ENCODE measurements around the gene PSME3.

The PSME3 gene

DNA sequence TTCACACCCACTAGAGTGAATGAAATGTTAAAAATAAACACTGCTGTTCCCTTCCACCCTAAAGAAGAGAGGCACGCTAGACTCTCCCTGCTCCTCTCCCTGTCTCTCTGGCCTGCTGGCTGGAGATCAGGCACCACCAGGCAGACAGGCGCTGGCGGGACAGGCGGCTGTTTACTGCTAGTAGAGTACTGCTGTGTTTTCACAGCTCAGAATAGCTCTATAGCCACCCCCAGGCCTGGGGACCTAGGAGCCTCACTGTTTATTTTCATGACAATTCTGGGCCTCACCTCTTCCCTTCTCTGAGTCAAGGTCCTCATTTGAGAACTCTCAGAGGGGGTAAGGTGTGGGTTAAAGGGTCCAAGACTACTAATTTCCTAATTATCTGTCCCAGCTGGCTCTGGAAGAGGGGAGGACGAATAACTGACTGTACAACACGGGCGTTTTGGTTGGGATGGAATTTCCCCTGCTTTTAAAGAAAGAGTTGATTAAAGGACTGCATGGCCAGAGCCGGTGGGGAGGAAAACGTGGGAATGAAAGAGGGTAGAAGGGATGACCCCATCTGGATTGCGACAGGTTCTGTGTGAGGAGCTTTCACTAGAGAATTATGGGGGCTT lies 58.4 kb downstream of the PSME3 start:
- H3K27ac ChIP-seq = peak overlapping the region; percentile 66 to 91
- peak; percentile 77 for DNase-seq (ENCODE audit: low spot score)
- H3K4me3 ChIP-seq = peak overlapping the region; percentile 27
- TF ChIP-seq, protein P1, sequence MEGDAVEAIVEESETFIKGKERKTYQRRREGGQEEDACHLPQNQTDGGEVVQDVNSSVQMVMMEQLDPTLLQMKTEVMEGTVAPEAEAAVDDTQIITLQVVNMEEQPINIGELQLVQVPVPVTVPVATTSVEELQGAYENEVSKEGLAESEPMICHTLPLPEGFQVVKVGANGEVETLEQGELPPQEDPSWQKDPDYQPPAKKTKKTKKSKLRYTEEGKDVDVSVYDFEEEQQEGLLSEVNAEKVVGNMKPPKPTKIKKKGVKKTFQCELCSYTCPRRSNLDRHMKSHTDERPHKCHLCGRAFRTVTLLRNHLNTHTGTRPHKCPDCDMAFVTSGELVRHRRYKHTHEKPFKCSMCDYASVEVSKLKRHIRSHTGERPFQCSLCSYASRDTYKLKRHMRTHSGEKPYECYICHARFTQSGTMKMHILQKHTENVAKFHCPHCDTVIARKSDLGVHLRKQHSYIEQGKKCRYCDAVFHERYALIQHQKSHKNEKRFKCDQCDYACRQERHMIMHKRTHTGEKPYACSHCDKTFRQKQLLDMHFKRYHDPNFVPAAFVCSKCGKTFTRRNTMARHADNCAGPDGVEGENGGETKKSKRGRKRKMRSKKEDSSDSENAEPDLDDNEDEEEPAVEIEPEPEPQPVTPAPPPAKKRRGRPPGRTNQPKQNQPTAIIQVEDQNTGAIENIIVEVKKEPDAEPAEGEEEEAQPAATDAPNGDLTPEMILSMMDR (IDR thresholded peaks at IDR 0.05) = no peak

DNA sequence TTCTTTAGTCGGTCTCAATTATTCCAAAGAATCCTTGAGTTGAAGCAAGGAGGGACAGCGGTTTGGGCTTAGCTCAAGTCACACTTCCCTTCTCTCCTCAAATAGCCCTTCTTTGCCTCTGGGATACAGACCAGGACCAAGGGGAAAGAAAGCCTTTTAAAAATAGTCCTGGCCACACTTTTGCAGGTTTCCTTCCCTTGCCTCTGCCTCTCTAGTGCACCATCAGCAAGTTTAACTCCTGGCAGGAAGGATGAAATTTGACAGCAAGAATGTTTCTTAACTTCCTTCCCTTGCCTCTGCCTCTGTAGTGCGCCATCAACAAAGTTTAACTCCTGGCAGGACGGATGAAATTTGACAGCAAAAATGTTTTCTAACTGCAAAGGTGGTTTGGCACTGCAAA lies 60.2 kb downstream of the PSME3 start:
- DNase-seq (ENCODE audit: low spot score) = no peak
- TF ChIP-seq, protein P1 (IDR thresholded peaks at IDR 0.05) = no peak
- H3K4me3 ChIP-seq = peak overlapping the region; percentile 18
- H3K27ac ChIP-seq = peak overlapping the region; percentile 48 to 74

Data from coronary artery (tissue), 2 donors.